Activated naive CD4-positive, alpha-beta T cell treated with anti-CD3 and anti-CD28 coated beads for 36 hours (primary cell): ENCODE results near the gene LELP1. TPM values are rescaled to one million over a fixed set of nuclear protein-coding genes. Genes with fewer than 3 reads are reported as not detected.

Source experiments
- CTCF ChIA-PET: fragments of 350-600 bp; sonication (Branson Sonifier 250); formaldehyde crosslinking; loops from one replicate; lab custom pipeline; 2021; ENCODE audit warnings: antibody characterized with exemption; lab: Charles Lee
- DNase-seq: peaks from one replicate; pipeline ENCODE4 v3.0.0-alpha.2; 2020
- H3K27ac Mint-ChIP-seq: one replicate; pipeline ENCODE4 v1.8.0; 2021; ENCODE audit warnings: mild to moderate bottlenecking, mixed read lengths
- H3K27me3 Mint-ChIP-seq: one replicate; pipeline ENCODE4 v1.8.0; 2021; ENCODE audit warnings: low read depth, mixed read lengths
- H3K36me3 Mint-ChIP-seq: one replicate; pipeline ENCODE4 v1.8.0; 2021; ENCODE audit warnings: low read depth, mixed read lengths
- H3K4me1 Mint-ChIP-seq: one replicate; pipeline ENCODE4 v1.8.0; 2021; ENCODE audit warnings: low read depth, mixed read lengths
- H3K4me3 Mint-ChIP-seq: one replicate; pipeline ENCODE4 v1.8.0; 2021; ENCODE audit warnings: mild to moderate bottlenecking, moderate library complexity, mixed read lengths
- H3K9me3 Mint-ChIP-seq: one replicate; pipeline ENCODE4 v1.8.0; 2021; ENCODE audit warnings: mixed read lengths
- intact Hi-C: fragments of 100-400 bp; cut with micrococcal nuclease; formaldehyde crosslinking; loops from one replicate; pipeline ENCODE4 v1.15.1; 2023
- total RNA-seq, 2 experiments: library from RNA; stranded (reverse); gene quantifications; one replicate each; pipeline ENCODE4 v1.2.3, GENCODE V29; 2021

LELP1 gene
- total RNA-seq, 2 experiments from 2014 or later: not detected

DNA sequence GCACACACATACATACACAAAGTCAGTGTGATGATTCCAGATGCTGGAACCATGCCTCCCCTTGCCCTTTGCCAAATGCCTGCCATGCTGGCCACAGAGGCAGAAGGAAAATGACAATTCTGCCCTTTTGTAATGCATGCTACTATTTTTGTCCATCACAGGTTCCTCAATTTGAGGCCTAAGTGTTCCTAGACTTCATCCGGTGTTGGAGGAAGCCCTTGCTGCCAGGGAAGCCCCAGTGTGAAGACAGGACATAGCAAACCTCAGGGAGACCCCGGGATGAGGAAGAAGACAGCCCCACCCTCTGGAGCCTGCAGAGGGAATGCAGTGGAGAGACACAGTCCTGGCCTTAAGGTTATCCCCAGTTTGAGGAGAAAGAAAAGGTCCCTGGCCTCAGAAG is 28.6 kb downstream of the LELP1 start:
- intact Hi-C loops: no loop called here
- no peak overlapping the region for H3K4me3 Mint-ChIP-seq
- no peaks in the 10 kb centered on the region for H3K36me3 Mint-ChIP-seq
- H3K4me1 Mint-ChIP-seq: no peaks in the 10 kb centered on the region
- CTCF ChIA-PET: interaction anchor here (1.1 kb wide), 1 partner anchor 8 kb away, joined by 4 read pairs; no protein-coding TSS in a partner anchor
- H3K27ac Mint-ChIP-seq: no peak overlapping the region
- H3K9me3 Mint-ChIP-seq: no peaks in the 10 kb centered on the region
- DNase-seq: no peak
- peaks cover 8% of the 10 kb centered on the region for H3K27me3 Mint-ChIP-seq

DNA sequence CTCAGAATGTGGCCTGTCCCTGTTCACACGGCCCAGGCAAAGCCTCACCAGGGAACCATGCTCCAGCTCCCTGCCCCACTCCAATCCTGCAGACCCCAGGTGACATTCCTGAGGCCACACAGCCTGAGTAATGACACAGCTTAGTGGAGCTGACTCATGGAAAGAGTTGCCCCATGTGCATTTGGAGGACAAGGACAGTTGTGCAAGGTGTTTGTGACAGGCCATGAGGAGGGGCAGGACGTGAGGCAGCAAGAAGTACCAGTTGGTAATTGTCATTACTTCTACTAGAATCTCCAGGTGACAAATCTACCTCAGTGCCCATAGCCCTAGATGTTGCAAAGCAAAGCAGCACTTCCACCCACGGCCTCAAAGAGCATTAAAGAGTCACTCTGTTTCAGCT is 29.3 kb downstream of the LELP1 start:
- CTCF ChIA-PET: interaction anchor here (1.1 kb wide), 2 partner anchors 8 to 55 kb away, joined by 3 to 4 read pairs; no protein-coding TSS in a partner anchor
- Mint-ChIP-seq H3K27me3 (peaks cover 8% of the 10 kb centered on the region), H3K4me1 (no peaks in the 10 kb centered on the region), H3K4me3 (no peak overlapping the region), H3K9me3 (no peaks in the 10 kb centered on the region), H3K36me3 (no peaks in the 10 kb centered on the region), H3K27ac (no peak overlapping the region)
- no peak for DNase-seq
- intact Hi-C loops: no loop called here

DNA sequence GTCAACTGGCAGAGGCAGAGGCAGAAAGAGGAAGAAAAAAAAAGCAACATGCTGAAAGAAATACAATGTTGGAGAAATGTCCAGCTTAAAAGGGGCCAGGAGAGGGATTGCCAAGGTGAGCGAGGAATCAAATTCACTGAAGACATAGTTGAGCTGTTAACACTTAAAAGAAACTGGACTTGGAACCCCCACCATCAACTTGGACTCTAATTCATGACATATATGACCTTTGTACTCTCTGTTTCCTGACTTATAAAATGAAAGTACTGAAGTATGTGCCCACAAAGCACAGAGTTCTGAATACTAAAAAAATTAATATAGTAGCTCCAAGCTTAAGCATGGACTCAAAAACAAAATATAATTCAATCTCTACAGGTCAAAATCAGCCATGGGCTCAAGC is 30.2 kb downstream of the LELP1 start:
- H3K27ac Mint-ChIP-seq: no peak overlapping the region
- CTCF ChIA-PET: interaction anchor here (0.7 to 1.1 kb wide), 2 partner anchors 54 to 754 kb away, joined by 3 read pairs; no protein-coding TSS in a partner anchor
- no peaks in the 10 kb centered on the region for H3K9me3 Mint-ChIP-seq
- H3K4me3 Mint-ChIP-seq: no peak overlapping the region
- no peaks in the 10 kb centered on the region for H3K36me3 Mint-ChIP-seq
- H3K4me1 Mint-ChIP-seq: no peaks in the 10 kb centered on the region
- H3K27me3 Mint-ChIP-seq: peaks cover 8% of the 10 kb centered on the region
- no peak for DNase-seq
- intact Hi-C loops: no loop called here

DNA sequence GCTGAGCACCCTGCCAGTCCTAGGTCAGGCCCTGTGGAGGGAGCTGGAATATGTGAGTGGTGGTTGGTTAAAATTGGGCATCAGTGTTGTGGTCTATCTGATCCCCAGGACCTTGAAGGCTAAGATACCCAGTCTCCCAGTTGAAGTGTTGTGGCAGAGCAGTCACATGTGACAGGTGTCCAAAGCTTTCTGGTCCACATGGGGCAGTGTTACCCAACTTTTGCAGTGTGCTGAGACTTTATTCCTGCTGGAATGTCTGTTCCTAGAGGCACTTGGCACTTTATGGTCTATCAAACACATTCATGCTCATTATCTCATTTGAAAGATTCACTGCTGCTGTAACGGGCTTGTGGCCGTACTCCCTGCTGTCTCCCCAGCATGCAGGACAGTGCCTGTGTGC is 35.3 kb downstream of the LELP1 start:
- H3K36me3 Mint-ChIP-seq: no peaks in the 10 kb centered on the region
- no peak overlapping the region for H3K27ac Mint-ChIP-seq
- H3K27me3 Mint-ChIP-seq: peaks cover 14% of the 10 kb centered on the region
- H3K4me1 Mint-ChIP-seq: no peaks in the 10 kb centered on the region
- no peak for DNase-seq
- intact Hi-C loops: no loop called here
- no peaks in the 10 kb centered on the region for H3K9me3 Mint-ChIP-seq
- no peak overlapping the region for H3K4me3 Mint-ChIP-seq
- CTCF ChIA-PET: interaction anchor here (1.1 kb wide), 1 partner anchor 19 kb away, joined by 3 read pairs; no protein-coding TSS in a partner anchor

DNA sequence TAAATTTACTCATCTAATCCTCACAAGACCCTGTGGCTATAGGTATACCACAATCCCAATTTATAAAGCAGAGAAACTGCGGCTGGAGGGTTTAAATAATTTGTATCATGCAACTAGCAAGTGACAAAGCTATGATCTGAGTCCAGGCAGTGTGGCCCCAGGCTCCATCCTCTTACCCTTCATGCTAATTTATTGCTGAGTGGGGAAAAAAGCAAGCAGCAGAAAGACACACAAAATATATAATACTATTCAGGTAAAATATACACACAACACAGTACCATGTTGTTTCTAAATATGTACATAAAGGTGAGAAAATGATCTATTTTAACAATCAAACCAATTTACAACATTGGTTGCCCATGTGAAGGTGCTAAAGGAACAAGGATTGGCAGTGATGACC is 38.9 kb downstream of the LELP1 start:
- Mint-ChIP-seq H3K4me3 (no peak overlapping the region), H3K9me3 (no peaks in the 10 kb centered on the region), H3K36me3 (no peaks in the 10 kb centered on the region), H3K4me1 (no peaks in the 10 kb centered on the region), H3K27me3 (peaks cover 11% of the 10 kb centered on the region), H3K27ac (no peak overlapping the region)
- intact Hi-C loops: no loop called here
- no peak for DNase-seq
- CTCF ChIA-PET: no interaction called here

DNA sequence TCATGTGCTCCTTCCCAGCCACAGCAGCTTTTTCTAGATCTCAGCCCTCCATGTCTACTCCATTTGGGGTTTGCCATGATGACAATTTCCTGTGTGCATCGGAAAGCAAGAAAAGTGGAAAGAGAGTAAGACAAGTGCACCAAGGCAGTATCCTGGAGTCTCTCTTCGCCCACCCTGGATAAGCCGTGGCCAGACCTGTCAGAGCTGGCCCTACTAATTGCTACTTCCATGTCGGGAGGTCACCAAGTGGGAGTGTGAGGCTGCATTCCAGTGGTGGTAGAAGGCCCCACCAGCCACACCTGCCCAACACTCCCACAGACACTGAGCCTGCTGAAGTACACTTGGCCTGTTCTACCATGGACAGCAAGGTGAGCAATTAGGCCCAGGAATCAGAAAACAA is 42.2 kb downstream of the LELP1 start:
- Mint-ChIP-seq H3K9me3 (no peaks in the 10 kb centered on the region), H3K4me1 (no peaks in the 10 kb centered on the region), H3K36me3 (no peaks in the 10 kb centered on the region), H3K27me3 (peaks cover 21% of the 10 kb centered on the region), H3K27ac (no peak overlapping the region), H3K4me3 (no peak overlapping the region)
- DNase-seq: no peak
- CTCF ChIA-PET: no interaction called here
- intact Hi-C loops: no loop called here

DNA sequence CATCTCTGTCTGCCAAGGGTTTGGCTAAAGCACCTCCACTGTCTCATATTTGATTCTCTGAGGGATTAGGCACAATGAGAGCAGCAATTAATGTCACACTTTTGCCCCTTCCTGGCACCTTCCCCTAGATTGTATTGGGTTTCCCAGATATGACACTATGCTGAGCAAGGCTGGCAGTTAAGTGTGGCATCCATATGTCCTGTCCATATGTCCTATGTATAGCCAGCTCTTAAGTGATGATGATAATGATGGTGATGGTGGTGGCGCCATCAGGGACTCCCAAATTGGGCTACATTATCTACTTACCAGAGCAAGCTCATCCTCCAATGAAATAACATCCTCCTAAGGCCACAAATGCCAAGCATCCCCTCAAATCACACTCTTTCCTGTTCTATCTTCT is 42.8 kb downstream of the LELP1 start:
- Mint-ChIP-seq H3K4me1 (no peaks in the 10 kb centered on the region), H3K9me3 (no peaks in the 10 kb centered on the region), H3K27ac (no peak overlapping the region), H3K36me3 (no peaks in the 10 kb centered on the region), H3K27me3 (peaks cover 22% of the 10 kb centered on the region), H3K4me3 (no peak overlapping the region)
- intact Hi-C loops: no loop called here
- DNase-seq: no peak
- CTCF ChIA-PET: no interaction called here

DNA sequence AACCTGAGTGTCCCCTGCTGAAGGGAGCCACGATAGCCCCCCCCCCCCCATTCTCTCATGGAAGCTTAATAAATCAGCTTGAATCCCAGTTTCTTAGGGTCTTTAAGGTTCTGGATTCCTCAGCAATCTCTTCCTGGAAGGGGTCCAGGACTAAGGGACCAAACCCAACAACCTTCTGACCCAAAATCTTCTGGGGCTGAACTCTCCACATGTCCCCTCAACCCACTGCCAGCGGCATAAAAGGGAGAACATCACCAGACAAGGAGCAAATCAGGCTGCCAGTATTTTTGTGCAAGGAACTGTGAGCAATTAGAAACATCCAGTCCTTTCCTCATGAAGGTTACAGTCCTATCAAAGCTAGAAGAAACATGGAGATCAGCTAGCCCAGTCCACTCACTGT is 43.6 kb downstream of the LELP1 start:
- intact Hi-C loops: no loop called here
- CTCF ChIA-PET: interaction anchor here (0.6 to 0.9 kb wide), 2 partner anchors 26 to 41 kb away, joined by 3 read pairs; no protein-coding TSS in a partner anchor

DNA sequence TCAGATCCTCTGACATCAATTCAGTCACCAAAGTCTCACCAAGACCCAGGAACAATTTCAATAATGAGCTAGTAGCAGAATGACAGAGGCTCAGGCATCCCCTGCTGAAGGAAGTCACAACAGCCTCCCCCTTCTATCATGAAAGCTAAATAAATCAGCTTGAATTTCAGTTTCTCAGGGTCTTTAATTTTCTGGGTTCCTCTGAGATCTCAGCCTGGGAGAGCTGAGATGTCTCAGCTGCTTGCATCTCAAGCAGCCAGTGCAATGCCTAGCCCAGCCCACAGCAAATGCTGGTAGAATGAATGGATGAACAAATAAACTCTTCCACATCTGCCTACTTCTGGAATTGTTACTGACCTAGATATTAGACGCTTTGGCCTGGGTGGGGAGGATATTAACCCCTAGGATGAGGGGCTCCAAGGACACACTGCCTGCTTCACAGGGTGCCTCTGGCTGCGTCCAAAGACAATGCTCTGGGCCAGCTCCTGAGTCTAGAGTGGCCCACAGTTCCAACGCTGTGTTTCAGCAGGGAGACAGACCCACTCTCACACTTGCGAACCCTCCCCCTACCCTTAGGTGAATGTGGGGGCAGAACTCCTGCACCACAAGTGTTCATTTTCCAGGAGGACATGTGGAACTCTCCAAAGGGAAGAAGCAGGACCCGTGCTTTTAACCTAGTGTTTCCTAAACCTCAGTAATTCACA is 45.1 kb downstream of the LELP1 start:
- CTCF ChIA-PET: no interaction called here
- Mint-ChIP-seq H3K36me3 (no peaks in the 10 kb centered on the region), H3K27ac (no peak overlapping the region), H3K4me3 (no peak overlapping the region), H3K9me3 (no peaks in the 10 kb centered on the region), H3K4me1 (no peaks in the 10 kb centered on the region), H3K27me3 (peaks cover 22% of the 10 kb centered on the region)
- intact Hi-C loops: no loop called here
- DNase-seq: no peak

More for the DNA sequence above, 43.6 kb downstream of the LELP1 start:
- Mint-ChIP-seq H3K36me3 (no peaks in the 10 kb centered on the region), H3K27me3 (peaks cover 22% of the 10 kb centered on the region), H3K4me1 (no peaks in the 10 kb centered on the region), H3K4me3 (no peak overlapping the region), H3K27ac (no peak overlapping the region), H3K9me3 (no peaks in the 10 kb centered on the region)
- DNase-seq: no peak

DNA sequence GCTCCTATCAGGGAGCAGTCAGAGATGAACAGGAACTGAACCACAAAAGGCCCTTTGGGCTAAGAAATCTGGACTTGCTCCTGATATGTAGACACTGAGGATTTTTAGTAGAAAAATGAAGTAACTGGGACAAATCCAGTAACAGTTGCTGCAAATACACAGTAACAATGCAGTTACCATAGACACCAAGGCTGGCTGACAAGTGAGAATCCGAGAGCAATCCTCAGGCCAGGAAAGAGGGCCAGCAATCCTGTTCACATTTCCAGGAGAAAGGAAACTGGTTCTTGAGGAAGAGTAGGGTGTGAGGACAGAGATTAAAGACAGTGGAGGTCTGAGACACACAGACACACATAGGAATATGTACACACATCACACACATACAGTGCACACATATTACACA is 46.9 kb downstream of the LELP1 start:
- no peaks in the 10 kb centered on the region for H3K4me1 Mint-ChIP-seq
- H3K4me3 Mint-ChIP-seq: no peak overlapping the region
- peaks cover 24% of the 10 kb centered on the region for H3K27me3 Mint-ChIP-seq
- intact Hi-C loops: no loop called here
- H3K9me3 Mint-ChIP-seq: no peaks in the 10 kb centered on the region
- CTCF ChIA-PET: no interaction called here
- H3K36me3 Mint-ChIP-seq: no peaks in the 10 kb centered on the region
- no peak overlapping the region for H3K27ac Mint-ChIP-seq
- no peak for DNase-seq

DNA sequence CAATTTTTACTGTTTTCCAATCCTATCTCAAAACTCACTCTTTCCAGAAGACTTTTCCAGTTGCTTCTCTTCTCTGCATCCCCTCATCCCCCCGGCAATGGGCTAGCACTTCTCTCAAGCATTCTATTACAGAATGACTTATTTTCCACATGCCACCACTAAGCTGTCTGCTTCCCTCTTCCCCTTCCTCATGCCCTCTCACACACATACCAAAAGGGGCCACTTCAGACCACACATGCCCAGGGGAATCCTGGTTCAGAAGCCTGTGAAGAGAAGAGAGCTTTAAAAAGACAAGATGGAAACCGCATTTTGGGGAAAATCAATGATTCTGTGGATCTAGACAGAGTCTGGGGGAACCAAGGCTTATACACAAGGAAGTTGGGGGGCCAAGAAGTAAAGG is 47.9 kb downstream of the LELP1 start:
- Mint-ChIP-seq H3K27me3 (peaks cover 24% of the 10 kb centered on the region), H3K4me3 (no peak overlapping the region), H3K36me3 (no peaks in the 10 kb centered on the region), H3K4me1 (no peaks in the 10 kb centered on the region), H3K9me3 (no peaks in the 10 kb centered on the region), H3K27ac (no peak overlapping the region)
- intact Hi-C loops: no loop called here
- no peak for DNase-seq
- CTCF ChIA-PET: no interaction called here

DNA sequence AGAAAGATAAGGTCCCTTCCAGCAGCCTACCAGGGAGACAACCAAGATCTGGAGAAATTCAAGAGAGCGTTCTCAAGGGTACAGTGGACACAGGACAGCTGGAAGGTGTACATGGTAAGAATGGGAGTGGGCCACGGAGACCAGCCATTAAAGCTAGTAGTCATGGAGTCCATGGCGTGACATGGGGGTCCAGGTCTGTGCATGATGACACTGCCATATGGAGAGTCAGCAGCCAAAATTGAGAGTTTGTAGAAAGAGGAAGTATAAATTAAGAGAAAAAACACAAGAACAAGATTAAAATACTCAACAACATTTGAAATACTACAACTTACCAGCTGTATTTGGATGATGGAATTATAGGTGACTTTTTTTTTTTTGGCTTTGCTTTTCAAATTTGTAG is 48.3 kb downstream of the LELP1 start:
- no peaks in the 10 kb centered on the region for H3K36me3 Mint-ChIP-seq
- H3K9me3 Mint-ChIP-seq: no peaks in the 10 kb centered on the region
- CTCF ChIA-PET: no interaction called here
- H3K27me3 Mint-ChIP-seq: peaks cover 22% of the 10 kb centered on the region
- no peaks in the 10 kb centered on the region for H3K4me1 Mint-ChIP-seq
- no peak for DNase-seq
- intact Hi-C loops: no loop called here
- H3K27ac Mint-ChIP-seq: no peak overlapping the region
- no peak overlapping the region for H3K4me3 Mint-ChIP-seq

DNA sequence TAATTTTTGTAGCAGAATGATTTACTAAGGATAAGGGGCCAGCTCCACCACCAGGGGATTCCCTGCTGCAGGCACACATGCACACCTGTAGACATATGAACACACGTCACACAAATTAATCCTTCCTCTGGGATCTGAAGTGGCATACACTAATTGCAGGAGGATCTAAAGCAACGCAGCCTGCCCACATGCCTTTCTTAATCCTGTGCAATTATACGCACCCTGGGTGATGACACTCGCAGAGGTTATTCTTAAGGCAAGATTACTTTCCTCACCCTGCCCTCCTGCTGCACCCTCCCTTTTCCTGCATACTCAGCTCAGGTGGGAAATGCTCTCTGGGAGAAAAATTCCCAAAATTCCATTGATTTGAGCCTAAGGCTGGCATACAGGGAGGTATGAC is 48.8 kb downstream of the LELP1 start:
- peaks cover 22% of the 10 kb centered on the region for H3K27me3 Mint-ChIP-seq
- H3K27ac Mint-ChIP-seq: no peak overlapping the region

More for the DNA sequence above, 48.8 kb downstream of the LELP1 start:
- DNase-seq: no peak
- H3K4me1 Mint-ChIP-seq: no peaks in the 10 kb centered on the region
- CTCF ChIA-PET: interaction anchor here (0.7 kb wide), 2 partner anchors 13 to 23 kb away, joined by 3 read pairs; no protein-coding TSS in a partner anchor
- H3K9me3 Mint-ChIP-seq: no peaks in the 10 kb centered on the region
- intact Hi-C loops: no loop called here
- H3K36me3 Mint-ChIP-seq: no peaks in the 10 kb centered on the region
- no peak overlapping the region for H3K4me3 Mint-ChIP-seq
